Measurements from ENCODE around the gene PIGK. TPM values are rescaled to one million over a fixed set of nuclear protein-coding genes. Genes with fewer than 3 reads are reported as not detected.

PIGK gene
- total and polyA plus RNA-seq, 10 of the 15 experiments (the other 5 are each of a cell fraction or from before 2014, with no cell fraction given): 9.1 to 27.4 (median 16.9) TPM

DNA sequence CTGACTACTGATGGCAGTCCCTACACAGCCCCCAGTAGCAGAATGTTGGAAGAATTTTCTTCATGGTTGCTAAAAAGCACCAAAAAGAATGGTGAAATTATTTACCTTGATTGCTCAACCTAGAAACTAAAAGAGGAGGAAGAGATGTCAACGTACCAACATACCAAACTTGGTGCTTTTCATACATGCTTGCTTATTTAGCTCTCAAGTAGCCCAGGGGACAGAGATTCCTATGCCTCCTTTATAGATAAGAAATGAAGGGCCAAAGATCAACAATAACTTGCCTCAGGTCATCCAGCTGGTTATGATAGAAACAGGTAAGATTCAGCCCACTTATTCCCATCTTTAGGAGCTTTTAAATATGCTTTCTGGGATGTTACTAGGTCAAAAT lies 170.6 kb downstream of the PIGK start:
- intact Hi-C loops (cut with micrococcal nuclease; ENCODE audit: unreplicated experiment): no loop called here
- H2AFZ ChIP-seq (ENCODE audit: control insufficient read depth, low read depth, low read length): no peak overlapping the region
- no peaks in the 10 kb centered on the region for H3K36me3 ChIP-seq (ENCODE audit: control insufficient read depth in 2 of 2, insufficient read depth in 2 of 2, low read length in 1 of 2)
- POLR2A ChIA-PET: no interaction called here
- no peaks in the 10 kb centered on the region for H3K4me1 ChIP-seq (ENCODE audit: control insufficient read depth, insufficient read depth, low read length)
- H3K79me2 ChIP-seq (ENCODE audit: control insufficient read depth, insufficient read depth, low read length): no peaks in the 10 kb centered on the region
- no peaks in the 10 kb centered on the region for H4K20me1 ChIP-seq (ENCODE audit: control insufficient read depth, insufficient read depth)
- H3K4me3 ChIP-seq: no peak overlapping the region
- CTCF ChIA-PET: interaction anchor here (1.1 to 1.2 kb wide), 2 partner anchors 10 to 101 kb away, joined by 3 to 4 read pairs; no protein-coding TSS in a partner anchor
- SMC1A ChIA-PET (ENCODE audit: uncharacterized antibody, unreplicated experiment): interaction anchor here (0.8 to 1.7 kb wide), 11 partner anchors 8 to 110 kb away, joined by 3 to 7 read pairs (median 3); no protein-coding TSS in a partner anchor
- H3K9ac ChIP-seq (ENCODE audit: control insufficient read depth, insufficient read depth, low read length): no peak overlapping the region
- H3K9me3 ChIP-seq (replicated peaks; ENCODE audit: control insufficient read depth, insufficient read depth, low read length): no peaks in the 10 kb centered on the region
- no peaks in the 10 kb centered on the region; a peak in 1 of 4 replicates for H3K27me3 ChIP-seq (replicated peaks in 1 of 2; ENCODE audit: control insufficient read depth in 2 of 2, insufficient read depth in 2 of 2, low read length in 1 of 2)
- DNase-seq (ENCODE audit: low read depth, low spot score): no peak
- TF ChIP-seq NFXL1 (IDR thresholded peaks at IDR 0.05; ENCODE audit: borderline replicate concordance): no peak
- TF ChIP-seq, protein P1, sequence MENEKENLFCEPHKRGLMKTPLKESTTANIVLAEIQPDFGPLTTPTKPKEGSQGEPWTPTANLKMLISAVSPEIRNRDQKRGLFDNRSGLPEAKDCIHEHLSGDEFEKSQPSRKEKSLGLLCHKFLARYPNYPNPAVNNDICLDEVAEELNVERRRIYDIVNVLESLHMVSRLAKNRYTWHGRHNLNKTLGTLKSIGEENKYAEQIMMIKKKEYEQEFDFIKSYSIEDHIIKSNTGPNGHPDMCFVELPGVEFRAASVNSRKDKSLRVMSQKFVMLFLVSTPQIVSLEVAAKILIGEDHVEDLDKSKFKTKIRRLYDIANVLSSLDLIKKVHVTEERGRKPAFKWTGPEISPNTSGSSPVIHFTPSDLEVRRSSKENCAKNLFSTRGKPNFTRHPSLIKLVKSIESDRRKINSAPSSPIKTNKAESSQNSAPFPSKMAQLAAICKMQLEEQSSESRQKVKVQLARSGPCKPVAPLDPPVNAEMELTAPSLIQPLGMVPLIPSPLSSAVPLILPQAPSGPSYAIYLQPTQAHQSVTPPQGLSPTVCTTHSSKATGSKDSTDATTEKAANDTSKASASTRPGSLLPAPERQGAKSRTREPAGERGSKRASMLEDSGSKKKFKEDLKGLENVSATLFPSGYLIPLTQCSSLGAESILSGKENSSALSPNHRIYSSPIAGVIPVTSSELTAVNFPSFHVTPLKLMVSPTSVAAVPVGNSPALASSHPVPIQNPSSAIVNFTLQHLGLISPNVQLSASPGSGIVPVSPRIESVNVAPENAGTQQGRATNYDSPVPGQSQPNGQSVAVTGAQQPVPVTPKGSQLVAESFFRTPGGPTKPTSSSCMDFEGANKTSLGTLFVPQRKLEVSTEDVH (IDR thresholded peaks at IDR 0.05; ENCODE audit: low read depth, partially characterized antibody): no peak
- TF ChIP-seq TAF1 (IDR thresholded peaks at IDR 0.05; ENCODE audit: borderline replicate concordance, low read depth, low read length): no peak
- no peak for TF ChIP-seq CREB1 (IDR thresholded peaks at IDR 0.05; ENCODE audit: low read depth)
- TF ChIP-seq HCFC1 (IDR thresholded peaks at IDR 0.05; ENCODE audit: low read length): no peak
- TF ChIP-seq, protein P2, sequence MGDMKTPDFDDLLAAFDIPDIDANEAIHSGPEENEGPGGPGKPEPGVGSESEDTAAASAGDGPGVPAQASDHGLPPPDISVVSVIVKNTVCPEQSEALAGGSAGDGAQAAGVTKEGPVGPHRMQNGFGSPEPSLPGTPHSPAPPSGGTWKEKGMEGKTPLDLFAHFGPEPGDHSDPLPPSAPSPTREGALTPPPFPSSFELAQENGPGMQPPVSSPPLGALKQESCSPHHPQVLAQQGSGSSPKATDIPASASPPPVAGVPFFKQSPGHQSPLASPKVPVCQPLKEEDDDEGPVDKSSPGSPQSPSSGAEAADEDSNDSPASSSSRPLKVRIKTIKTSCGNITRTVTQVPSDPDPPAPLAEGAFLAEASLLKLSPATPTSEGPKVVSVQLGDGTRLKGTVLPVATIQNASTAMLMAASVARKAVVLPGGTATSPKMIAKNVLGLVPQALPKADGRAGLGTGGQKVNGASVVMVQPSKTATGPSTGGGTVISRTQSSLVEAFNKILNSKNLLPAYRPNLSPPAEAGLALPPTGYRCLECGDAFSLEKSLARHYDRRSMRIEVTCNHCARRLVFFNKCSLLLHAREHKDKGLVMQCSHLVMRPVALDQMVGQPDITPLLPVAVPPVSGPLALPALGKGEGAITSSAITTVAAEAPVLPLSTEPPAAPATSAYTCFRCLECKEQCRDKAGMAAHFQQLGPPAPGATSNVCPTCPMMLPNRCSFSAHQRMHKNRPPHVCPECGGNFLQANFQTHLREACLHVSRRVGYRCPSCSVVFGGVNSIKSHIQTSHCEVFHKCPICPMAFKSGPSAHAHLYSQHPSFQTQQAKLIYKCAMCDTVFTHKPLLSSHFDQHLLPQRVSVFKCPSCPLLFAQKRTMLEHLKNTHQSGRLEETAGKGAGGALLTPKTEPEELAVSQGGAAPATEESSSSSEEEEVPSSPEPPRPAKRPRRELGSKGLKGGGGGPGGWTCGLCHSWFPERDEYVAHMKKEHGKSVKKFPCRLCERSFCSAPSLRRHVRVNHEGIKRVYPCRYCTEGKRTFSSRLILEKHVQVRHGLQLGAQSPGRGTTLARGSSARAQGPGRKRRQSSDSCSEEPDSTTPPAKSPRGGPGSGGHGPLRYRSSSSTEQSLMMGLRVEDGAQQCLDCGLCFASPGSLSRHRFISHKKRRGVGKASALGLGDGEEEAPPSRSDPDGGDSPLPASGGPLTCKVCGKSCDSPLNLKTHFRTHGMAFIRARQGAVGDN (IDR thresholded peaks at IDR 0.05): no peak
- TF ChIP-seq SRF (IDR thresholded peaks at IDR 0.05; ENCODE audit: low read depth in 2 of 2, low read length in 2 of 2): no peak
- no peak for TF ChIP-seq PAX5 (IDR thresholded peaks at IDR 0.05; ENCODE audit: borderline replicate concordance, low read depth, low read length)
- no peak for TF ChIP-seq KLF5 (IDR thresholded peaks at IDR 0.05; ENCODE audit: partially characterized antibody)
- no peak for TF ChIP-seq EZH2 (IDR thresholded peaks at IDR 0.05; ENCODE audit: borderline replicate concordance, control insufficient read depth, low read depth, low read length)
- no peak for TF ChIP-seq CBFB (IDR thresholded peaks at IDR 0.05; ENCODE audit: low read depth)
- TF ChIP-seq, protein P3, sequence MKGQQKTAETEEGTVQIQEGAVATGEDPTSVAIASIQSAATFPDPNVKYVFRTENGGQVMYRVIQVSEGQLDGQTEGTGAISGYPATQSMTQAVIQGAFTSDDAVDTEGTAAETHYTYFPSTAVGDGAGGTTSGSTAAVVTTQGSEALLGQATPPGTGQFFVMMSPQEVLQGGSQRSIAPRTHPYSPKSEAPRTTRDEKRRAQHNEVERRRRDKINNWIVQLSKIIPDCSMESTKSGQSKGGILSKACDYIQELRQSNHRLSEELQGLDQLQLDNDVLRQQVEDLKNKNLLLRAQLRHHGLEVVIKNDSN (IDR thresholded peaks at IDR 0.05; ENCODE audit: borderline replicate concordance, extremely low read length, insufficient read depth, low read depth, low read length): no peak
- RAD21 ChIA-PET (ENCODE audit: unreplicated experiment): no interaction called here
- ATAC-seq: no peak
- 4% methylated on average over 1 of the region's 1 CpG for WGBS (ENCODE audit: insufficient coverage, insufficient replicate concordance, low lambda C conversion rate, missing lambda C conversion rate)
- no peak overlapping the region for H3K4me2 ChIP-seq (ENCODE audit: control insufficient read depth, insufficient read depth)
- no peak overlapping the region for H3K27ac ChIP-seq (ENCODE audit: control insufficient read depth, insufficient read depth)
- in situ Hi-C loops (cut with MboI): no loop called here
- BruUV-seq (replicated peaks): no TSS peak
- FAIRE-seq: no peak

Measured in GM12878 (cell line).